GM15510 (cell line): ENCODE results near the gene TTC27.

Experiments used
- POLR2A ChIP-seq: IDR thresholded peaks from 3 replicates; pipeline ENCODE4 v1.6.1; 2011; ENCODE audit warnings: borderline replicate concordance; ENCODE audit not compliant: insufficient read length; ENCODE audit errors: extremely low read depth

The TTC27 gene

DNA sequence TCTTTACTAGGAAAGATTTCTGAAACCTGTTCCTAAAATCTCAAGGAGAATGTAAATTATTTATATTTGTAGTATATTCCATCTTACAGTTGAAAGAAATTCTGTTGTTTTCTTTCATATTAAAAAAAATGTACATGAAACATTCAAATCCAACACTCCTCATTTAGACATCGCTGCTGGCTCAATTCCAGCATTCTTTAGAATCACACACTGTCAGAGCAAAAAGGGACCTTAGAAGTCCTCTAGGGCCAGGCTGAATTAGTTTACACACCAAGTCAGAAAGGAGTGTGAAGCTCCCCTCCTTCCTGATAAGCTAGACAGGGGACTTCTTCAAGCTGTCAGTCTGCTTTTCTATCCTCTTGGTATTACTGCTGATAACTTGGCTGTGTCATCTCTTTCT lies 160.3 kb downstream of the TTC27 start:
- no peak for TF ChIP-seq POLR2A

DNA sequence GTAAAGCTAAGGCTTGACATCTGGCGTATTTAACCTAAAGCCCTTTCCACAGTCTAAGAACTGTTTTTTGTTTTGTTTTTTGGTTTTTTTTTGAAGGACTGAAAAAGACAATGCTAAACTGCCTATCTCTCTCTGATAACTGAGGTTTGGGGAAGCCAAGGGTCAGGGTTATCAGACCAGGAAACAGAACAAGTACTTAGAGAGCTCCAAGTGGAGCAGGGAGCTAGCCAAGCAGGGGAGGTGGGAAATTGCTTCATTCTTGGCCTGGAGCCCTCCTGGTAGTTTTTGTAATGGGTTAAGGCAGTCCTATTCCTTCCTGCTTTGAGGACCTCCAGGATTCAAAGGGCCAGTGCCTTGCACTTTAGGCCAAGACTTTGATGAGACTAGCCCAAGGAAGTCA lies 164.6 kb downstream of the TTC27 start:
- TF ChIP-seq POLR2A = no peak

DNA sequence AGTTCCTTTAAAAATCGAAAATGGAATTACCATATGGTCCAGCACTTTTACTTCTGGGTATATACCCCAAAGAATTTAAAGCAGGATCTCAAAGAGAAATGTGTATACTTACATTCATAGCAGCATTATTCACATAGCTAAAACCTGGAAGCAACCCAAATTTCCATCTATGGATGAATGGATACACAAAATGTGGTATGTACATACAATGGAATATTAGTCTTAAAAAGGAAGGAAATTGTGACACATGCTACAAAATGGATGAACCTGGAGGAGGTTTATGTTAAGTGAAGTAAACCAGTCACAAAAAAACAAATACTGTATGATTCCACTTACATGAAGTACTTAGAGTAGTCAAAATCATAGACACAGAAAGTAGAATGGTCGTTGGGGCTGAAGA lies 171.0 kb downstream of the TTC27 start:
- TF ChIP-seq POLR2A = no peak

DNA sequence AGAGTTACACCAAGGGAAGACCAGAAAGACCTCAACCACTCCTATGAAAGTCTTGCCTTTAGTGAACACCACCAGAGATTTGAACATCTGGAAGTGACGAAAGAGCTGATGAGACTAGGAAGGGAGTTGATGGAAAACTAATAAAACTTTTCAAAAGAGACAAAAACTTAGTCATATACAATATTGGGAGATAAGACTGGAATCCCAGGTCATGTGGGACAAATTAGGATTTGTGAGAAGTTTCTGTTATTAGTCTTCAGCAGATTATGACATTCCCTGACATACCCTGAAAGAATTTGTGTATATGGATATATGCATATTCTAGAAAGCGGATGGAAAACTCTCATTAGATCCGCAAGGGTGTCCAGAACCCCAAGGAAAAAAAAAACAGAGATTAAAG lies 173.9 kb downstream of the TTC27 start:
- no peak for TF ChIP-seq POLR2A

DNA sequence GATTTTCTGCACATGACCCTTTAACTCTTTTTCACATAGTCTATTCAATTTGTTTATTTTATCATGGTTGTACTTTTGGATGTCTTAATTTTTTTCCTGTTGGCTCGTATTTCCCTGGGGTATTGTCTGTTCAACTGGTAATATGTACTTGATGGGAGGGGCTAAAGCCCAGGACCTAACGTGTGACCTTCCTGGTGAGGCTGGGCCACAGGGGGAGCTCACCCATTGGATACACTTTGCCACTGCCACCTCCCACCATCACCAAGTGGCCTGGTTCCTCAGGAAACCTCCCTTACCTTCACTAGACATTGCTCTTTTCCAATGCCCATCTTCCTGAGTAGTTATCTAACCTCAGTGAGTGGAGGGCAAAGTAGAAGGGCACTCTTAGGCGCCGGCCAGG lies 175.0 kb downstream of the TTC27 start:
- TF ChIP-seq POLR2A = no peak

DNA sequence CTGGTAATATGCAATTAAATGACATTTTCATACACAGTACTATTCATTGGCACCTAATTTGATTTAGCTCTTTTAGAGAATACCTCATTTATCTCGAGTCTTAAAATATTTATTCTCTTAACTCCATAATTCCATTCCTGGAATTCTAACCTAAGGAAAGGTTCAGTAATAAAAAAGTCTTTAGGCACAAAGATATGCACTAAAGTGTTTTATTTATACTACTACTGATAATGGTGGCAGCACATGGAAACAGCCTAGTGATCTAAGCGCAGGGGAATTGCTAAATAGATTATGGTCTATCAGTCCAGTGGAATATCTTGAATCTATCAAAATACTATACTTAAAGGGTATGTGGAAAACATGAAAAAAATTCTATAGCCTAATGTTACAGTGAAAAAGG lies 176.4 kb downstream of the TTC27 start:
- no peak for TF ChIP-seq POLR2A

DNA sequence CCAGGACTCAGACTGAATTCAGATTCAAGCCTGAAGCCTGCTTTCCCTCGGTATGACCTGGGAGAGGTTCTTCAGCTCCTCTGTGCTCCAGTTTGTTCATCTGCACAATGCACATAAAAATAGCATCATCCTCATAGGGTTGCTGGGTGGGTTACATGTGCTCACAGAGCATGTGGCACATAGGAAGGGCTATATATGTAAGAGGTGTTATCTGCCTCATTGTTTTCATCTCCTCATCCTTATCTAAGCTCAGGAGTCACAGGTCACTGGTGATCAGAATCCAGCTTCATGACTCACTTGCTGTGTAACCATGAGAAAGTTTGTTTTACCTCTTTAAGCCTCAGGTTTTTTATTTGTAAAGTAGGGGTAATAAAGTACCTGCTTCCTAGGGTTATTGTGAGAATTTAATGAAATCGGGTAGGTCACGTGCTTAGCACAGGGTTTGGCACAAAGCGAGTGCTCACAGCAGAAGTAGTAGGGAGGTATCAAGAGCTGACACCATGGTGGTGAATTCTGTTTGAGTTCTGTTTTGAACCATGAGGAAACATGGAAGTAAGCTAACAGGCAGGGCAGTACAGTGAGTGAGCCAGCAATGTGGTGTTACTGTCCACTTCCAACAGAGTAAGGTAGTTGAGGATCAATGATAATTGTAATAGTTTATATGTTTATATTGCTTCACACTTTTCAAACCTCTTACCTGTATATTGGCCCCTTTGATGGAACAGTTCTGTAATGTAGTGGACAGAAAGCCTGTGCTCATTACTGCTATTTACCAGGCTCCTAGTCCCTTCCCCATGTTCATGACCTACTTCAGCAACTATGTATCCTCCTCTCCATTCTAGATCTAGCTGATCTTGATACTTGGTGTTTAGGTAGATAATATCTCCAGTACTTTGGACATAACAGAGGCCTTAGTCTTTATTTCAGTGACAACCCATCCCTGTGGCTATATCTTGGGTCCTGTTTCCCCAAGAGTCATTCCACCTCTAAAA lies 177.6 kb downstream of the TTC27 start:
- TF ChIP-seq POLR2A = no peak

DNA sequence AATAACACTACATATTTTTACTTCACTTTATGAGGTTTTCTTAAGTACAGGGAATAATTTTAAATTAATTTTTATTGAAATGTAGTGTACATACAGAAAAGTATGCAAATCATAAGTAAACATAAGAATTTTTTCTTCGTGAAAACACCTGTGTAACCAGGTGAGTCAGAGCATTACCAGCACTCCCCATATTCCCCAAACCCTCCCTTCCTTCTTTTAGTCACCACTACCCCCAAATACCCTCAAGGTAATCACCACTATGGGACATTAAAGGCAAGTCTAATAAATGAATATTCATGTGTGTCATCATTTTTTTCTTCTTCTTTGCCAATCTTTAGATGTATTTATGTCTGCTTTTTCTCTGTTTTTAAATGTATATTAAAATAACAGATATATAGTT lies 179.0 kb downstream of the TTC27 start:
- no peak for TF ChIP-seq POLR2A

DNA sequence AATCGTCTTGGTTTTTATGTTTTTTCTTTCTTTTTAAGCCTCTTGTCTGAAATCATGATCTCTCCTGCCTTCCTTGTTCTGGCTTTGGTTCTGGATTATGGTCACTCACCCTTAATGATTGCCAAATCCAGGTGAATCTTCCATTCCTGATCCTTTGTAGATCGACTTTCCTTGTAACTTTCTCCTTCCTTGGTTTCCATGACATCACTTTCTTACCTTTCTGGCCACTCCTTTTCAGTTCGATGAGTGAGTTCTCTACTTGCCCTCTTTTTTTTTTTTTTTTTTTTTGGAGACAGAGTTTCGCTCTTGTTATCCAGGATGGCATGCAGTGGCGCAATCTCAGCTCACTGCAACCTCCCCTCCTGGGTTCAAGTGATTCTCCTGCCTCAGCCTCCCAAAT lies 179.8 kb downstream of the TTC27 start:
- no peak for TF ChIP-seq POLR2A

DNA sequence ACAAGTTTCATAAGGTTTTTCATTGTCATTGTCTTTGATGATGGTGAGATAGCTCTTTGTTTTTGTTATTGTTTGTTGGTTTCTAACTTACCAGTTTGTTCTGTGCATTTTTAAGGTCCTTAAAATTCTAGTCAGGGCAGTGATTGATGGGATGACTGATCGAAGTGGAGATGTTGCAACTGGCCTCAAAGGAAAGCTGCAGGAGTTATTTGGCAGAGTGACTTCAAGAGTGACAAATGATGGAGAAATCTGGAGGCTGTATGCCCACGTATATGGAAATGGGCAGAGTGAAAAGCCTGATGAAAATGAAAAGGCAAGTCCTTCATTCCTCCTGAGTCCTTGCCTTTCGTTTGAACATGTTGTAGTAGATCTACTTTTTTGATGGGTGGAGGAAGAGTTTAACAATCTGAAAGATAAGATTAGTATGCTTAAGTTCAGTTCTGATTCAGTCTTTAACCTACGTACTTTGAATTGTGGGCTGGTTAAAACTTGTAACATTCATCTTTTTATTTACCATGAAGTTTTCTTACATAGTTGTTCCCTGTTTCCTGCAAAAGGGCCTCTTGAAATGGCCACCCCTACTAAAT lies 183.2 kb downstream of the TTC27 start:
- TF ChIP-seq POLR2A = no peak

DNA sequence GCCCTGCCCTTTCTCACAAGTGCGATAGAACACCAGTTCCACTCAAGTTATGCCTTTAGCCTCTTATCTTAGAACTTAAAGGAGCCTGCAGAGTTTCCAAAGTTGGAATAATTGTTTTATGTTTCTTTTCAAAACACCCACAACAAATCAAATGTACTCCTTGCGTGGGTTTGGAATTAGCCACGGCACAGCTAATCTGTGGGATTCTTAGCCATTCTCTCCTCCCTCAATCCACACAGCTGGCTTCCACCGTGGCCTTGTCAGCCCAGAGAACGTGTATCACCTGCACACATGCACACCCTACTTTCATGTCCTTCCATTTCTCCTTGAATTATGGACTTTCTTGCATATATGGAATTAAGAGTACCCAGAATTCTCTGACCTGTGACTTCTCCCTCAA lies 183.8 kb downstream of the TTC27 start:
- no peak for TF ChIP-seq POLR2A

DNA sequence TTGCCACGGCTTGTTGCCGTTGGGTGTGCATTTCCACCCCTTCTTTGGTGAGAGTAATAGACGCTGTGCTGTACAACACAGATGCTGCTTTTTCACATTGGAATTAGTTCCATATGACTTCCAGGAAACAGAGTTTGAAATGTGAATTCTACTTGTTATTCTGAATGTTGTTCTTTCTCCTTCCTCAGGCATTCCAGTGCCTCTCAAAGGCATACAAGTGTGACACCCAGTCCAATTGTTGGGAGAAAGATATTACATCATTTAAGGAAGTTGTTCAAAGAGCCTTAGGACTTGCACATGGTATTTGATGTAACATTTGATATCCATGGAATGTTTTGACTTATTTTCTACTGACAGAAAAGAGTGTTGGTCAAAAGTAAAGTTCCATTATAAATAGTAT lies 184.5 kb downstream of the TTC27 start:
- TF ChIP-seq POLR2A = no peak

DNA sequence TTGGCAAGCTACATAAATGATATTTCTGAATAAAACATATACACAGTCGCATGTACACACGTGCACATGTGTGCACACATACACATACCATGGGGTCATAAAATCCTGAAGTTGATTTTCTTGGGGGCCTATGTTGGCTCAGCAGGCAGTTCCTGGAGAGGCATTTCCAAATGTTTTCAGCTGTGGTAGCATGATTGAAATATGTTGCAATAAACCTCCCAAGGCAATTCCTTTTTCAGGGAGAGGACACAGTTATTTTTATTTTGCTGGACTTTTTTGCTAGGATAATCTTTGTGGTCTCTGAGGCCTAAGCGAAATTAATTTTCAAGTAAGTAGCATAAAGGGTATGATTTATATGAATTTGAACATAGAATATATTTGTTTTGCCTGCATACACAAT lies 192.2 kb downstream of the TTC27 start:
- no peak for TF ChIP-seq POLR2A

DNA sequence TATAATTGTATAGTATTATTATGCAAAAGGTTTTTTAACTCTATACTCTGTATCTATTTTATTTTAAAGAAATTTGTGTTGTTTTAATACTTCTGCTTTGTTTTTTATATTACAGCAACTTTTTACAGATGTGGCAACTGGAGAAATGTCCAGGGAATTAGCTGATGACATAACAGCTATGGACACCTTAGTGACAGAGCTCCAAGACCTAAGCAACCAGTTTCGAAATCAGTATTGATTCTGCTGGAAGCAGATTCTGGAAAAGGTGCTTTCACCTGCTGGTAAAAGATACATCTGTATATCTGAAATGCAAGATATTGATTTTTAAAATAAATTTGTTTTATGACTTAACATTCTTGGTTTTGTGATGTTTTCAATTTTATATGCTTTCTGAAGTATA lies 192.9 kb downstream of the TTC27 start:
- no peak for TF ChIP-seq POLR2A

DNA sequence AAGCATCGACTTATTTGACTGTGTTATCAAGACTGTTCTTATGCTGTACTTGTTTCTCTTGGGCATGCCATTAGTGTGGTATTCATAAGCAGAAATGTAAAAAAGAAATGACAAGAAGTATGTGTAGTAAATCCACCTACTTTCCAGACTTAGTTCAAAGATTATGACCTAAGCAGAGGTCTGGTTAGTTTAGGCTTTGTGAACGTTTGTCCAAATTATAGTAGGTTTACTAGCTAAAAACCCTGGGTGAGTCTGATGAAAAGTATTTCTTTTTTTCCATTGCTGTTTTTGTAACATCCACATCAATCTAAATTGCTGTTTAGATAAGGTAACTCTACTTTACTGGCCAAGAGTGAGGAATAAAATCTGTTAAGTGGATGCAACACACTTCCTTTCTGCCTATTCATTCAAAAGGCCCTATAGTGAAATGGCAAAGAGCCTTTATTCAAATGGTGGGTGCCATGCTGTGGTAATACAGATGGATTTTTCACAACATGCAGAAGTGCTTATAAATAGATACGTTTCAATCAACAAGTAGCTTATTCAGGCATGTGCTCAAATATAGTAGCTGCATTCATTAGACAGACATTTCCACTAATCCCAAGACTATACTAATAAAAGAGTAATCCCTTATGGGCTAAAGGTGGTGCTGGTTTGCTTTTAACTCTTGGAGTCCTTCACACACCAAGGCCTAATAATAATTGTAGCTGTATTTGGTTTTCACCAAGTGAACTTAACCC lies 196.4 kb downstream of the TTC27 start:
- TF ChIP-seq POLR2A = no peak
